Right lobe of liver (tissue), 6 donors: Measurements from ENCODE around the gene TIAM2. TPM values are rescaled to one million over a fixed set of nuclear protein-coding genes. Genes with fewer than 3 reads are reported as not detected.

Experiments used
- ATAC-seq, 4 donors: fragments of 200-7000 bp; cut with Tn5 transposase; one replicate each; pipeline ENCODE4 v1.9.1; 2020; ENCODE audit warnings: mild to moderate bottlenecking in 4 of 4, moderate library complexity in 4 of 4
- DNase-seq, 3 donors: peaks; one replicate each; pipeline ENCODE4 v3.0.0-alpha.2; 2020
- H3K27ac ChIP-seq, 3 donors: fragments of 200-600 bp; one replicate each; pipeline ENCODE4 v1.8.0; 2022
- H3K27me3 ChIP-seq, 2 donors: fragments of 200-600 bp; one replicate each; pipeline ENCODE4 v1.8.0; 2022
- H3K36me3 ChIP-seq, 4 donors: fragments of 200-600 bp; sonication (generic) in 1 of 4; one replicate each; pipeline versions ENCODE4 v1.5.1 to v1.8.0; 2017 to 2022; ENCODE audit warnings: control low read depth in 1 of 4
- H3K4me1 ChIP-seq, 4 donors: fragments of 200-600 bp; sonication (generic) in 1 of 4; one replicate each; pipeline versions ENCODE4 v1.5.1 to v1.8.0; 2017 to 2022; ENCODE audit warnings: control low read depth in 1 of 4
- H3K4me3 ChIP-seq, 3 donors: fragments of 200-600 bp; one replicate each; pipeline ENCODE4 v1.8.0; 2022
- H3K9me3 ChIP-seq, 4 donors: fragments of 200-600 bp; sonication (generic) in 1 of 4; one replicate each; pipeline versions ENCODE4 v1.5.1 to v1.8.0; 2017 to 2022; ENCODE audit warnings: control low read depth in 1 of 4
- POLR2A ChIP-seq: fragments of 450-650 bp; IDR thresholded peaks from one replicate; pipeline ENCODE4 v1.6.1; 2017; ENCODE audit warnings: antibody characterized with exemption, mild to moderate bottlenecking
- WGBS: methylation state at CpG from one replicate; pipeline ENCODE4 v1.1.6; 2018; ENCODE audit warnings: low coverage, low lambda C conversion rate; ENCODE audit not compliant: insufficient coverage; ENCODE audit errors: missing lambda C conversion rate; 5-methylcytosine and 5-hydroxymethylcytosine counted together
- intact Hi-C, 2 donors: fragments of 100-400 bp; cut with DNase I; formaldehyde crosslinking; loops; one replicate each; pipeline versions ENCODE4 v1.11.2 to v1.14.1; 2022
- total RNA-seq, 6 experiments: library from RNA; depleted of rRNA in 2 of 6; stranded (reverse); fragments of >200 nt in 2 of 6; fragmentation: NEBNext Ultra II Directional in 3 of 6; extraction: Animal tissue kit (Norgen Biotek cat#: 25700) in 3 of 6; gene quantifications; one replicate each; pipeline versions ENCODE4 v1.1.0 to v1.2.4, GENCODE V29; 2016 to 2023
- TF ChIP-seq, protein P1 (sequence below), 4 donors: fragments of 200-600 bp in 3 of 4; fragments of 450-650 bp in 1 of 4; IDR thresholded peaks; one replicate each; pipeline versions ENCODE4 v1.5.1 to v1.8.0; 2016 to 2022; ENCODE audit warnings: antibody characterized with exemption in 4 of 4, mild to moderate bottlenecking in 2 of 4
- donor health status: DM: no; HTN: yes; CAD: no.
- donor health status: DM: no; HTN: no; CAD: no.
- donor health status: DM: no; HTN: no; CAD: no.
- donor health status: DM: no; HTN: yes; CAD: no.
- donor health status: DM: no; HTN: yes; CAD: no.

Gene TIAM2
- total RNA-seq, 6 experiments from 2014 or later: 1.3 to 4.4 (median 1.7) TPM

GRCh38 chr6:155158030-155158843 is 163.1 kb downstream of the TIAM2 start:
- Histone ChIP-seq H3K9me3 (no peaks in the 10 kb centered on the region), H3K27me3 (no peaks in the 10 kb centered on the region), H3K4me1 (no peaks in the 10 kb centered on the region), H3K27ac (no peak overlapping the region), H3K4me3 (no peak overlapping the region), H3K36me3 (no peaks in the 10 kb centered on the region)
- no peak for DNase-seq
- ATAC-seq: no peak
- TF ChIP-seq POLR2A: no peak
- TF ChIP-seq, protein P1, sequence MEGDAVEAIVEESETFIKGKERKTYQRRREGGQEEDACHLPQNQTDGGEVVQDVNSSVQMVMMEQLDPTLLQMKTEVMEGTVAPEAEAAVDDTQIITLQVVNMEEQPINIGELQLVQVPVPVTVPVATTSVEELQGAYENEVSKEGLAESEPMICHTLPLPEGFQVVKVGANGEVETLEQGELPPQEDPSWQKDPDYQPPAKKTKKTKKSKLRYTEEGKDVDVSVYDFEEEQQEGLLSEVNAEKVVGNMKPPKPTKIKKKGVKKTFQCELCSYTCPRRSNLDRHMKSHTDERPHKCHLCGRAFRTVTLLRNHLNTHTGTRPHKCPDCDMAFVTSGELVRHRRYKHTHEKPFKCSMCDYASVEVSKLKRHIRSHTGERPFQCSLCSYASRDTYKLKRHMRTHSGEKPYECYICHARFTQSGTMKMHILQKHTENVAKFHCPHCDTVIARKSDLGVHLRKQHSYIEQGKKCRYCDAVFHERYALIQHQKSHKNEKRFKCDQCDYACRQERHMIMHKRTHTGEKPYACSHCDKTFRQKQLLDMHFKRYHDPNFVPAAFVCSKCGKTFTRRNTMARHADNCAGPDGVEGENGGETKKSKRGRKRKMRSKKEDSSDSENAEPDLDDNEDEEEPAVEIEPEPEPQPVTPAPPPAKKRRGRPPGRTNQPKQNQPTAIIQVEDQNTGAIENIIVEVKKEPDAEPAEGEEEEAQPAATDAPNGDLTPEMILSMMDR (IDR thresholded peaks at IDR 0.05): no peak
- intact Hi-C loops: no loop called here
- WGBS: 46% methylated on average over 5 of the region's 5 CpGs

DNA sequence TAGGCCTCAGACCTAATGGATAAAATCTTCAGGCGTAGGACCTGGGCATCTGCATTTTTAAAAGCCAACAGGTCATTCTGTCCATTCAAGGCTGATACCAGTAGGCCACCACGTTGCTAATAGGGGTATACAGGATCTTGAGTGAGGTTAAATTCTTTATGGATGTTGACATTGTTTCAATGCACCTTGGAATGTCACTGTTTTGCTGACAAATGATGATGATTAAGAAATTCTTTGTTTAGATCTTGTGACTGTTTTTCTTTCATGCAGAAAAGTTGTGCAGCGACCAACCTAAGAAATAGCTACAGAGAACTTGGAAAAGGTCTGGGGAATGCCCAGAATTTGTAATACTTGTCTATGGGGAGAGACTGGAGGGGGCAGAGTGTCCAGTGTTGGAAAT is 167.6 kb downstream of the TIAM2 start:
- 52% methylated on average over 3 of the region's 3 CpGs for WGBS
- Histone ChIP-seq H3K27ac (no peak overlapping the region), H3K4me1 (no peaks in the 10 kb centered on the region), H3K27me3 (no peaks in the 10 kb centered on the region), H3K36me3 (no peaks in the 10 kb centered on the region), H3K9me3 (no peaks in the 10 kb centered on the region), H3K4me3 (no peak overlapping the region)
- intact Hi-C loops: no loop called here
- no peak for DNase-seq
- ATAC-seq: no peak
- TF ChIP-seq POLR2A: no peak
- TF ChIP-seq, protein P1 (IDR thresholded peaks at IDR 0.05): no peak

DNA sequence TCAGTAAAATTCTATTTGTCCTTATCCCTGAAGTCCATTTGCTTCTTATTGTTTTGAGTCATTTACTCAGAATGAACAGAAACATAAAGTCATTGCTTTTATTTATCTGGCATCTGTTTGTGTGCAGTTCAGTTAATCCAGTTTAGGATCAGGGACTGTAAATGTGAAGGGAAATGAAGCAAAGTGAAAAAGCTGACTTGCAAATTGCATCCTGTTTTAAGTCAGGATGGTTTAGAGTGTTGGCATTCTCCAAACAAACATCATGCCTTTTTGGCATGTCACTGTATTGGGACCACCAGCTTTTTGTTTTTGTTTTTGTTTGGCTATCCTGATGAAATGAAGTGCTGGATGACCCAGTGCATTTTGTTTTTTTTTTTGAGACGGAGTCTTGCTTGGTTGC is 168.5 kb downstream of the TIAM2 start:
- no peaks in the 10 kb centered on the region for H3K9me3 ChIP-seq
- no peaks in the 10 kb centered on the region for H3K36me3 ChIP-seq
- TF ChIP-seq, protein P1 (IDR thresholded peaks at IDR 0.05): no peak
- TF ChIP-seq POLR2A: no peak
- intact Hi-C loops: no loop called here
- no peak for ATAC-seq
- 67% methylated on average over 1 of the region's 1 CpG for WGBS
- no peaks in the 10 kb centered on the region for H3K4me1 ChIP-seq
- no peak overlapping the region for H3K4me3 ChIP-seq
- no peak for DNase-seq
- no peaks in the 10 kb centered on the region for H3K27me3 ChIP-seq
- no peak overlapping the region for H3K27ac ChIP-seq

- 61% methylated on average over 7 of the region's 12 CpGs for WGBS
- H3K4me1 ChIP-seq: no peaks in the 10 kb centered on the region
- TF ChIP-seq, protein P1 (IDR thresholded peaks at IDR 0.05): no peak
- TF ChIP-seq POLR2A: no peak
- no peak for DNase-seq
- H3K9me3 ChIP-seq: no peaks in the 10 kb centered on the region
- H3K36me3 ChIP-seq: no peaks in the 10 kb centered on the region
- no peak overlapping the region for H3K27ac ChIP-seq
- intact Hi-C loops: no loop called here
- ATAC-seq: no peak
- no peaks in the 10 kb centered on the region for H3K27me3 ChIP-seq
- no peak overlapping the region for H3K4me3 ChIP-seq
Observed at GRCh38 chr6:155165029-155165710, 170.1 kb downstream of the TIAM2 start.
